NK-92 treated with Interleukin-12 subunit alpha and Interleukin-12 subunit beta, amount 100 ng/mL, for 24 hours (cell line): ENCODE measurements around the gene ETS2.

Experiments
- DNase-seq: peaks from one replicate; lab custom pipeline; 2025; lab: John Stamatoyannopoulos, UW

ETS2 gene

GRCh38 chr21:38861989-38862683 lies 56.4 kb downstream of the ETS2 start:
- DNase-seq: peak; percentile 22

GRCh38 chr21:38863291-38863690 lies 57.6 kb downstream of the ETS2 start:
- no peak for DNase-seq

DNA sequence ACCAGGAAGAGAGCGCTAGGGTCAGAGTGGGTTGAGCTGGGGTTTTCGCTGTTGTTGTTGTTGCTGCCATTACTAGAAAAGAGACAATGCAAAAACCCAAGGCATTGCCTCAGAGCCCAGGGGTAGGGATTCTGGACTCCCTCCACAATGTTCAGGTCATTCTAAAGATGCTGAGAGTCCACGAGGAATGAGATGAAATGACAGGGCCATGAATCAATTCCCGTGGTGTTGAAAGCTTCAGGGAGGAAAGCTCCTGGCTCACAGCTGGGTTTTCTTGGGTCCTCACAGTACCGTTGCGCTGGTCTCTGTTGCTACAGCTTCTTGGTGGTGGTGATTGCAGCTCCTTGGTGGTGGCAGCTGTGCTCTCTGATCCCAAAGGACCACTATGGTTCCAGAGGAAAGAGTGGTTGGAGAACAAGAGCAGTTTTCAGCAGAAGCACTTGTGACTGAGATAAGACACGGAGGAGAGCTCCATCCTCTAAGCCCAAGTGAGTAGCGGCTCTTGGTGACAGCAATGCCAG lies 58.2 kb downstream of the ETS2 start:
- no peak for DNase-seq

DNA sequence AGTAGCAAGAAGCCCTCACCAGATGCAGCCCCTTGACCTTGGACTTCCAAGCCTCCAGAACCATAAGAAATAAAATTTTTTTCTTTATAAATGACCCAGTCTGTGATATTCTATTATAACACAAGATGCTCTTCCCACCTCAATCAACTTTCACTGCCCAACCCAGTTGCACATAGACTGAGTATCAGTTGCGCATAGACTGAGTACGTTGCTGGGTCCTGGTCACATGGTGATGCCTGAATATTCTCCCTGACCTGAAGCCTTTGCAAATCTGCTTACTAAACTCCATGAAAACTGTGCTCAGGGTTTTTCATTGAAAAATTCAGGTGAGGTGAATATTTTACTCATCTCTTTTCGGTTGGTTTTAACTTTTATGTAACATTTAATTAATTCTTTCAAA lies 59.2 kb downstream of the ETS2 start:
- no peak for DNase-seq

GRCh38 chr21:38869196-38869595 lies 63.5 kb downstream of the ETS2 start:
- no peak for DNase-seq

- DNase-seq: no peak
Observed at GRCh38 chr21:38869946-38870345, 64.2 kb downstream of the ETS2 start.
